HG03039 (cell line): ENCODE measurements around the gene MED29.

ENCODE experiments used
- ATAC-seq: cut with Tn5 transposase; IDR thresholded peaks from one replicate; pipeline ENCODE4 v1.9.1; 2021; ENCODE audit warnings: mild to moderate bottlenecking, moderate library complexity; ENCODE audit not compliant: unreplicated experiment

MED29 gene

GRCh38 chr19:39390751-39391437 is at the start of gene MED29, which contains the start of gene PAF1:
MED29 (plus strand) TSS chr19:39391378; CDS start chr19:39391423, 45 bp downstream.
PAF1 (minus strand) TSS chr19:39391106; CDS start chr19:39390864, 242 bp downstream.
- peak; percentile 88 for ATAC-seq

- peak; percentile 82 for ATAC-seq
These were observed 49.2 kb upstream of the MED29 start, which contains the start of gene SAMD4B for GRCh38 chr19:39341719-39342604. SAMD4B (plus strand) TSS chr19:39342421; CDS start chr19:39356894, 14,473 bp downstream.

DNA sequence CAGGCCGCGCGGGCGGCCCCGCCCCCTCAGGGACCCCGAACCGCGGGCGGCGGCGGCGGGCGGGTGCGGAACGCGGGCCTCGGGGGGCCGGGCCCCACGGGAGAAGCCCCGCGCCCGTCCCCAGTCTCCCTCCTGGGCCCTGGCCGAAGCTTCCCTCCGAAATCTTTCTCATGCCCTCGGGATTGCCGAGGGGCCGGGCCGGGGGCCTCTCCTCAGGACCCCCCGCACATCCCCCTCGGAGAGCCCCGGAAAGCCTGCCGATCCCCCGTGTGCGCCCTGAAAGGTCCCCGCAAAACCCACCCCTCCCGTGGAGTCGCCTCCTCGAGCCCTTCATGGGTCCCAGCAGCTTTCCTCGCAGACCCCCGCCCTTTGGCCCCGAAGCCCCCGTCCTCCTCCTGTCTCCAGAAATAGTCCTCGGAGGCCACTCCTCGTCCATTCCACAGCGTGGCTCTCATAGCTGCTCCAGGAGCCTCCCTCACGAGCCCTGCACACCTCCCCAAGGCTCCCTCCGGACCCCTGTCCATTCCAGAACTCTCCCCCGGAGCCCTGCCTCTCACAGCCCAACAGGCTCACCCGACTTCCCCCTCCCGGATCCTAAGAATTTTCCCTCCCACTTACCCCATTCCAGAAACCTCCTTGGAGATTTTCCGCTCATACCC is 48.4 kb upstream of the MED29 start:
- no peak for ATAC-seq

DNA sequence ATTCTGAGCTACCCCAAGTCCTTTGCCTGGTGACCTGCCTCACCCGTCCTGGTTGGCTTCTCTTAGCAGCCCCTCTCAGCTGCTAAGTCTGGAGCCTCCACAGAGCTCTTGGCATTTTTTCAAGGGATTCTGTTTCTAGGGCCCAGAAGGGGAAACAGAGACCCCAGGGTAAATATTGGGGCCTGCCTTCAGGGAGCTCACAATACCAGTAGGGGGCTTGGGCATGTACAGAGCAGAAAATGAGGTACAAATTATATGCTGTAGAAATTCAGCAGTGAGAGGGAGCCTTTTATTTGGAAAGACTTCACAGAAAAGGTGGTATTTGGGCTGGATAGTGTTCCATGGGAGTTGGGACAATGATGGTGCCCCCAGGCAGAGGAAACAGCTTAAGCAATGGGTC is 45.2 kb upstream of the MED29 start:
- ATAC-seq, result no peak

DNA sequence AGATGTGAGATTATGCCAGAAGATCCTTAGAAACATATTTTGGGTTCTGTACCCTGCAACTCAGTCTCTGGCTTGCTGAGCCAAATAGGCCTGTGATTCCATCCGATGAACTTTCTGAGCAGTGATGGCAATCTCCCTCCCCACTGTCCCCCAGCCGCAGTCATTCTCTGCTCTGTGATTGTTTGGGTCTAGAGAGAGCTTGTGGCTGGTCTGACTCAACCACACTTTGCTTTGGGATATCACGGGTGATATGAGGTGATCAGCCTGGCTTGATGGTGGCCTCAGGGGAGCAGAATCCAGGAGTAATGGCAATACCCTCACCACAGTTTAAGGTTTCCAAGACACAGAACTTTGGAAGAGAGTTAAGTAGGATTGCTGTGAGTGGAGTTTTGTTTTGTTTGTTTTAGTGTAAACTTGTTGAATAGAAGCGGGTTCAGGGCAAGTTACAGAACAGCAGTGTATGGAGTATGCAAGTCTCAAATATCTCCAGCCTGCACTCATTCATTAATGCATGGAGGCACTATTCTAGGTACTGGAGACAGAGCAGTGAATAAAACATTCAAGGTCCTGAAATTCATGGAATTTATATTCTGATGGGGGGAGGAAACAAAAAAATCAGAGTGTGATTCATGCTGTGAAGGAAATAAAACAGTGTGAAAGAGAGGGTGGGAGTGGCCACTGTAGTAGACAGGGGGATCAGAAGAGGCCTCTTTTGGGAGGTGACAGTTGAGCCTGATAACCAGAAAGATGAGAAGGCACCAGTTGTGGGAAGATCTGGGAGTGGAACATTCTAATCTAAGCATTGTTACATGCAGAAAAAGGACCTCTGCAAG is 43.6 kb upstream of the MED29 start:
- no peak for ATAC-seq

- ATAC-seq, result no peak
These were observed 41.9 kb upstream of the MED29 start for GRCh38 chr19:39349326-39349725.

- no peak for ATAC-seq
These were observed 41.0 kb upstream of the MED29 start for GRCh38 chr19:39350156-39350555.

DNA sequence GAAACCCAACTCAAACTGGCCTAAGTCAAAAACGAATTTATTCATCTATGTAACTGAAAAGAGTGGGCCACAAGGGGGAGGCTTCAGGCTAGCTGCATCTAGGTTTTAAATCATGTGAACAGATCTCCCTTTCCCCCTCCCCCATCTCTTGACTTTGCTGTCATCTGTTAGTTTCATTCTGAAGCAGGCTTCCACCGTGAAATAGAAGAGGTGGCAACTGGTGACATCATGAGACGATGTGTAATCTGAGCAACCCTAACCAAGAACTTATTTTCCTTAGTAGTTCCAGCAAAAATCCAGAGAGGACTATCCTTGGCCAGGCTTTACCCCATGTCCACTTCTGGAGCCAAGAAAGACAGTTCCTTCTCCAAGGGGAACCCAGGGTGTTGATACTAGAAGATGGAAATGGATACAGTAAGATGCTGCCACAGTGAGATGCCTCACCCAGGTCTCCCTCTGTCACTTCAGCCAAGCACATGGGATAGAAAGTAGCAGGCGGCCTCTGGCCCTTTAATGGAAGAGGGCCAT is 39.6 kb upstream of the MED29 start:
- ATAC-seq, result peak; percentile 59

- no peak for ATAC-seq
These were observed 38.6 kb upstream of the MED29 start for GRCh38 chr19:39352381-39353255.

GRCh38 chr19:39355253-39355652 is 35.9 kb upstream of the MED29 start:
- no peak for ATAC-seq

GRCh38 chr19:39356073-39356472 is 35.1 kb upstream of the MED29 start:
- no peak for ATAC-seq

GRCh38 chr19:39356647-39357046 is 34.5 kb upstream of the MED29 start:
- ATAC-seq, result no peak

- ATAC-seq, result no peak
These were observed 32.2 kb upstream of the MED29 start for GRCh38 chr19:39359026-39359425.

- ATAC-seq, result no peak
These were observed 30.6 kb upstream of the MED29 start for GRCh38 chr19:39360599-39360998.

- ATAC-seq, result no peak
These were observed 28.2 kb upstream of the MED29 start for GRCh38 chr19:39362682-39363657.

DNA sequence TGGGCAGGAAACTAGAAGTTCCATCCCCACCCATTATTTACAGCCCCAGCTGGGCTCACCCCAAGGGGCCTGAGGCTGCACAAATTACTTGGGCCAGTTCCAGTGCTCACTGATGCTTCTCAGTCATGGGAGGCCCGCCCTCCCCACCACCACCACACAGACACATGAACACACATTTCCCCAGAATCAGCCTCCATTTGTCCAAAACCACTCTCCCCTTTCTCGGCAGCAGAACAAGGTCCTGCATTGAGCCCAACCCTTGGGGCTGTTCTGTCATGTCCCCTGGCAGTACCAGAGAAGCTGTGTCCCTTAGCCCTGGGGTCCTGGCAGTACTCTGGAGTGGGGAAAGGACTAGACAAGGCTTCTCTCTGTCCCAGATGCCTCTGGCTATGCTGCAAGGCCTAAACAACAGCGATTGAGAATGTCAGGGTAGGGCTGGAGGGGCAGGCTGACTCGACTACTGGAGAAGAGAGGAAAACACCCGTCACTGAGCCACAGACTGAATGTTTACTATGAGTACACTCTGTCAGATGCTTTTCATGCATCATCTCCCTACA is 27.2 kb upstream of the MED29 start:
- ATAC-seq, result no peak

GRCh38 chr19:39365531-39365930 is 25.6 kb upstream of the MED29 start:
- ATAC-seq, result no peak

DNA sequence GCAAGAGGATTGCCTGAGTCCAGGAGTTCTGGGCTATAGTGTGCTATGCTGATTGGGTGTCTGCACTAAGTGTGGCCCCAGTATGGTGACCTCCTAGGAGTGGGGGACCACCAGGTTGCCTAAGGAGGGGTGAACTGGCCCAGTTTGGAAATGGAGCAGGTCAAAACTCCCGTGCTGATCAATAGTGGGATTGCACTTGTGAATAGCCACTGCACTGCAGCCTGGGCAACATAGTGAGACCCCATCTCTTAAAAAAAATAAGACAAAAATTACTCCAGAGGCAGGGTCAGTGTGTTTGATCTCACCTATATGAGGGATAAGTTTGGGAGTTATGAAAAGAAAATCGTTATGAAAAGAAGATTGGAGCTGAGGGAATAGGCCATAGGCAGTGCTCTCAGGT is 22.0 kb upstream of the MED29 start:
- ATAC-seq, result no peak
